Sigmoid colon (tissue), 4 donors: ENCODE results near the gene RBPJ.

Experiments used
- CTCF ChIP-seq, 4 experiments: fragments of 450-650 bp in 3 of 4; fragments of 200-600 bp in 1 of 4; IDR thresholded peaks; one replicate each; pipeline ENCODE4 v1.5.1; 2016 to 2019; ENCODE audit warnings: antibody characterized with exemption in 4 of 4, mild to moderate bottlenecking in 3 of 4, moderate library complexity in 2 of 4
- EP300 ChIP-seq, 4 donors: sonication (generic); formaldehyde crosslinking; IDR thresholded peaks; one replicate each; pipeline ENCODE4 v1.6.1; 2017; ENCODE audit warnings: antibody characterized with exemption in 4 of 4
- POLR2AphosphoS5 ChIP-seq, 4 donors: sonication (generic); formaldehyde crosslinking; IDR thresholded peaks; one replicate each; pipeline ENCODE4 v1.6.1; 2017; ENCODE audit warnings: antibody characterized with exemption in 4 of 4

GRCh38 chr4:26379837-26380236 is 59.0 kb downstream of the RBPJ start:
- TF ChIP-seq POLR2AphosphoS5 (IDR thresholded peaks at IDR 0.05) (no peak), CTCF (IDR thresholded peaks at IDR 0.05) (no peak), EP300 (IDR thresholded peaks at IDR 0.05) (no peak)
